NCI-H2227 (cell line): Measurements from ENCODE around the gene SNRPA.
A peak's percentile ranks its signal among the peaks of the same experiment; 100 is the strongest.
"Not testable (repeated sequence)": the region's sequence is repeated elsewhere in the genome, so short reads cannot be mapped to it uniquely, and the experiment has no call there.

ENCODE experiments used
- DNase-seq: peaks from one replicate; lab custom pipeline; 2025; ENCODE audit not compliant: unreplicated experiment; lab: John Stamatoyannopoulos, UW

The SNRPA gene

DNA sequence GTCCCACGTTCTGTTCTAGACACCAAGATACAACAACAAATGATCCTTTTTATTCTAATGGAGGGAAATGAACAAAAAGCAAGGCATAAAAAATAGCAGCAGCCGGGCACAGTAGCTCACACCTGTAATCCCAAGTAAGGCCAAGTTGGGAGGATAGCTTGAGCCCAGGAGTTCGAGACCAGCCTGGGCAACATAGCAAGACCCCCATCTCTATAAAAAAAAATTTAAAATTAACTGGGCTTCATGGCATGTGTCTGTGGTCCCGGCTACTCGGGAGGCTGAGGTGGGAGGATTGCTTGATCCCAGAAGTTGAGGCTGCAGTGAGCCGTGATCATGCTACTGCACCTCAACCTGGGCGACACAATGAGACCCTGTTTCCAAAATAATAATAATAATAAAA, 25.4 kb downstream of the SNRPA start:
- no peak for DNase-seq

- peak; percentile 99 for DNase-seq
Observed at GRCh38 chr19:40776932-40777644, 26.1 kb downstream of the SNRPA start.

DNA sequence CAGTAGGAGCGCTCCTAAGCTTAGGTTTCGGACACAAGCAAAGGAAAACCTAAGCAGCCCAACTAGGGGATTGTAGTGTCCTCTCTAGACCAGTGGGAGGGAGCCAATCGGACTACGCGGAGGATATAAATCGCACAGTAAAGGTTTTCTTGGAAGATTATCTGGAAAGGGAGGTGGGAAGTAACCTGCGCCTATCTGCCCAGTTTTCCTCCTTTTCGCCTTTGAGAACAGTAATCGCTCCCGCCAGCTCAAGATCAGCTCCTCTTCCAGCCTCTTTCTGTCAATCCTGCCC, 26.6 kb downstream of the SNRPA start:
- no peak for DNase-seq

GRCh38 chr19:40777937-40778705, 27.1 kb downstream of the SNRPA start, which contains the start of gene RAB4B:
Gene RAB4B (plus strand): TSS chr19:40778247. CDS start chr19:40778376, 129 bp downstream.
- DNase-seq = peak; percentile 100

DNA sequence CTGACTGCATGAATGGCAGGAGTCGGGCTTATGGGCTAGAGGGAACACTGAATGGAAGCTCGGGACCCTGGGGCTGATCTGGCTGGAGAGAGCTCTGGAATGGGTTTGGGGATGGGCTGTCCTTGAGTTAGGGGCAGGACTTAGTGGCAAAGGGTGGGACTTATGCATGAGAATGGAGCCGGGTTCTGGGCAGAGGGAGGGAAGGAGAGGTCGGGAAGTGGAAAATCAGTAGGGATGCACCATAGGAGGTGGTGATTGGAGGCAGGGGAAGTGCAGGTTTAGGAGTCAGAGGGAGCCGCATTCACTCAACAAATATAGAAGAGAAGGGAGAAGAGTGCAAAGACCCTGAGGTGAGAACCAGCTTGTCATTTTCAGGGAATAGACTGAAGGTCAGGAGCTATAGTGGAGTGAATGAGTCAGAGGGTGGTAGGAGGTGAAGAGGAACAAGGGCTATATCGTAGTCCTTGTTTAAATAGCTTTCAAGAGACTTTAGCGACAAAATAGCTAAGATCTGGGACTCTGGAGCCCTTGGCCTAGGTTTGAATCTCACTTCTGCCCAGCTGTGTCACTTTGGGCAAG, 27.8 kb downstream of the SNRPA start:
- no peak for DNase-seq

DNA sequence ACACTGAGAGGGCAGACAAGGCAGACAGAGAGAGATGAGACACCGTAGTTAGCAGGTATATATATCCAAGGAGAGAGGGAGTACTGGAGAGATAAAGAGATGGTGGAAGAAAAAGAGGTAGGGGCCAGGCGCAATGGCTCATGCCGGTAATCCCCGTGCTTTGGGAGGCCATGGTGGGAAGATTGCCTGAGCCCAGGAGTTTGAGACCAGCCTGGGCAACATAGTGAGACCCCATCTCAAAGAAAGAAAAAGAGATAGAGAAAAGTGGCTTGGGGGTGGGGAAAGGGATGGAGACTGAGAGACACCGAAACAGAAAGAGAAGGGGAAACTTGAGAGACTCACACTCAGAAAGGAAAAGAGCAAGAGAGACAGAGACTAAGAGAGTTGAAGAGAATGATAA, 29.6 kb downstream of the SNRPA start:
- no peak for DNase-seq

DNA sequence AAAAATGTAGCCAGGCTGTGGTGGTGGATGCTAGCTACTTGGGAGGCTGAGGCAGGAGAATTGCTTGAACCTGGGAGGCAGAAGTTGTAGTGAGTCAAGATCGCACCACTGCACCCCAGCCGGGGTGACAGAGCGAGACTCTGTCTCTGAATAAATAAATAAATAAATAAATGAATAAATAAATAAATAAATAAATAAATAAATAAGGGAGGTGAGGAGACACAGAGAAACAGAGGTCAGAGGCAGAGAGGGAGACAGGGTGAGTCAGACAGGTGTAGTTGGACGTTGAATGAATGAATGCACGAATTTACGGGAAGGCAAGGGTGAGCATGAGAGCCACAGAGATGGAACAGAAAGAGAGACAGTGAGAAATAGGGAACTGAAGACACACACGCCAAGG, 30.1 kb downstream of the SNRPA start:
- no peak for DNase-seq

DNA sequence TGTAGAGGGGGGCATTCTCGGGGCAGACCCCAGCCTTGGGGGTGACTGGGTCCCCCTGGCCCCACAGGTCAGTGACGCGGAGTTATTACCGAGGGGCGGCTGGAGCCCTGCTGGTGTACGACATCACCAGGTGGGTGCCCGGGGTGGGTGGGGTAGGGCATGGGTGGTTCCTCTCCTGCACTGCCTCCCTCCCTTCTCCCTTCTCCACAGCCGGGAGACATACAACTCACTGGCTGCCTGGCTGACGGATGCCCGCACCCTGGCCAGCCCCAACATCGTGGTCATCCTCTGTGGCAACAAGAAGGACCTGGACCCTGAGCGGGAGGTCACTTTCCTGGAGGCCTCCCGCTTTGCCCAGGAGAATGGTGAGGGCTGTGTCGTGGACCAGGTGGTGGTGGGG, 32.7 kb downstream of the SNRPA start:
- DNase-seq = no peak

DNA sequence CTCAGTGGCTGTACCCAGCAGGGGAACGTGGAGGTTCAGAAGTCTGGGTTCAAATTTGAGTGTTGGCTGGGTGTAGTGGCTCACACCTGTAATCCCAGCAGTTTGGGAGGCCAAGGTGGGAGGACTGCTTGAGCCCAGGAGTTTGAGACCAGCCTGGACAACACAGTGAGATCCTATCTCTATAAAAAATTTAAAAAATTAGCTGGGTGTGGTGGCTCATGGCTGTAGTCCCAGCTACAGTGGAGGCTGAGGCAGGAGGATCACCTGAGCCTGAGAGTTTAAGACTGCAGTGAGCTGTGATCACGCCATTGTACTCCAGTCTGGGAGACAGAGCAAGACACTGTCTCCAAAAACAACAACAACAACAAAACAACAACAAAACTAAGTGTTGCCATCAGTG, 33.1 kb downstream of the SNRPA start:
- DNase-seq = not testable (repeated sequence)

GRCh38 chr19:40785526-40785925, 34.5 kb downstream of the SNRPA start:
- DNase-seq = no peak

DNA sequence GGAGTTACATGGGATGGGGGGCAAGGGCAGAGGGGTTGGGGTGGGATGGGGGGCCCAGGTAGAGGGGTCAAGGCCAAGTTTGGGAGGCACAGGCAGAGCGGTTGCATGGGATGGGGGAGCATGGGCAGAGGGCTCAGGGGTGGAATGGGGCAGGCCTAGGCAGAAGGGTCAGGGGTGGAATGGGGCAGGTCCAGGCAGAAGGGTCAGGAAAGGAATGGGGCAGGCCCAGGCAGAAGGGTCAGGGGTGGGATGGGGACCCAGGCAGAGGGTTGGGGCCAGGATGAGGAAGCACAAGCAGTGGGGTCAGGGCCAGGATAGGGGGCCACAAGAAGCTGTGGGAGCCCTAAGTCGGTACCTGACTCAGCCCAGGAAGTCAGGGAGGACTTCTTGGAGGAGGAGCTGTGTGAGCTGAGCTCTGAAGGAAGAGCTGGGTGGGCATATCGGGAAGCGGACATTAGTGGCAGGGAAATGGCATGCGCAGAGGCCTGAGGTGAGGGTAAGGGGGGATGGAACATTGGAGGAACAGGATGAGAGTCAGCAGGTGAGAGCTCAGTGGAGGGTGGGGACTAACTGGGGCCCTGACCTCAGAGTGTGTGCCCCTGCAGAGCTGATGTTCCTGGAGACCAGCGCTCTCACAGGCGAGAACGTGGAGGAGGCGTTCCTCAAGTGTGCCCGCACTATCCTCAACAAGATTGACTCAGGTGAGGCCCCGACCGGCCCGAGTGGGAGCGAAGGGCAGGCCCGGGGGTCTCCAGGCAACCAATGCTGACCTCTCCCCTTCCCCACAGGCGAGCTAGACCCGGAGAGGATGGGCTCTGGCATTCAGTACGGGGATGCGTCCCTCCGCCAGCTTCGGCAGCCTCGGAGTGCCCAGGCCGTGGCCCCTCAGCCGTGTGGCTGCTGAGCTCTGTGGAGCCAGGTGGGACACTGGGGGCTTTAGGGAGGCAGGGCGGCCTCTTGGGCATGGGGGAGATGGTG, 35.3 kb downstream of the SNRPA start:
- DNase-seq = no peak

DNA sequence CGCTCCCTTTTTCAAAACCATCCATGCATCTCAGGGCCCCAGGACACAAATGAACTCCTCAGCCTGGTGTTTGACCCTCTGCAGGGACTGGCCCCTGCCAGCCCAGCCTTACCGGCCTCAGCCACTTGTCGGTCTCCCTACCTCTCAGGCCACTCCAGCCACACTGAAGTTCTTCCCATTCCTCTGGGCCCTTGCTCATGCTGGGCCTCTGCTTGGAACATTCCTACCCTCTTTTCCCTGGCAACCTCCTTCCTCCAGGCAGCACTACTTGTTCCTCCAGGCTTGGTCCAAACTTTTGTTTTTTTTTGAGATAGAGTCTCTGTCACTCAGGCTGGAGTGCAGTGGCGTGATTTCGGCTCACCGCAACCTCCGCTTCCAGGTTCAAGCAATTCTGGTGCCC, 40.3 kb downstream of the SNRPA start:
- no peak for DNase-seq

GRCh38 chr19:40791996-40792395, 41.0 kb downstream of the SNRPA start:
- DNase-seq = no peak

- DNase-seq = no peak
Observed at GRCh38 chr19:40797166-40797962, 46.4 kb downstream of the SNRPA start.

- DNase-seq = peak; percentile 91
Observed at GRCh38 chr19:40797963-40798682, 47.1 kb downstream of the SNRPA start.

DNA sequence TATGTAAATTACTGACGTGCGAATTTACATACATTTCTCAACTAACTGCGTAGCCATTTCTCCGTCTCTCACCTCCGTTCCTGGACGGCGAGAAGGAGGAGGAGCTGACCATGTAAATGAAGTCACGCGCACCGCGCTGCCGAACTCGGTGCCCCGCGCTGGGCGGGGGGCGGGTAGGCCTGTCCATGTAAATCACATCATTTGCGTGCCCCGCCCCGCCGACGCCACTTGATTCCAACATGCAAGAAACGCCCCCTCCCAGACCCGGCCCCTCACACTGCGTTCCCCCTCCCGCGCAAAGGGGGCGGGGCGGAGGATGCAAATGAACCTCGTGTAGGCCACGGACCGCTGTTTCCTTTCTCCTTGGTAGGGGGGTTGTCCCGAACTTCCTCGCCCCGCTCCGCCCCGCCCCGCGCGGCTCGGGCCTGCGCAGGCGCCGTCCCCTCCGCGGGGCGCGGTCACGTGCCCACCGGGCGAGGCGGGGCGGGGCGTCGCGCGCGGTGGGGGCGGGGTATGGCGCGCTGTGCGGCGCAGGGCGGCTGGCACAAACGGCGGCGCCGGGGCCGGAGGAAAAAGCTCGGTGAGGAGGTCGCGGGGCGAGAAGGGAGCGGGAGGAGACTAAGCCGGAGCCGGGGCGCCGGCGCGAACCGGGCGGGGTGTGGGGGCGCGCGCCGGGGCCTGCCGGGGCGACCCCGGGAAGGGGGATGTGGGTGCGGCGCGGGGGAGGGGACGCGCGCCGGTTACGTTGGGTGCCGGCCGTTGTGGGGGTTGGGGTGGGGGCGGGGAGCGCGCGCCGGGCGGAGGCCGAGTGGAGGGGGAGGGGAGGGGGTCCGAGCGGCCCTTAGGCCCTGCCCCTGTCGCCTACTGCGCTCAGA, 47.9 kb downstream of the SNRPA start, which contains the start of gene EGLN2:
EGLN2 (plus strand) TSS at position 509 of the 875 bp plus-strand sequence. CDS start 1,382 bp downstream, outside the sequence.
- peak; percentile 100 for DNase-seq

- peak; percentile 87 for DNase-seq
Observed at GRCh38 chr19:40799558-40800338, 48.7 kb downstream of the SNRPA start.
